ENCODE measurements around the gene OR2M4. TPM values are rescaled to one million over a fixed set of nuclear protein-coding genes. Genes with fewer than 3 reads are reported as not detected.

Gene OR2M4, protein sequence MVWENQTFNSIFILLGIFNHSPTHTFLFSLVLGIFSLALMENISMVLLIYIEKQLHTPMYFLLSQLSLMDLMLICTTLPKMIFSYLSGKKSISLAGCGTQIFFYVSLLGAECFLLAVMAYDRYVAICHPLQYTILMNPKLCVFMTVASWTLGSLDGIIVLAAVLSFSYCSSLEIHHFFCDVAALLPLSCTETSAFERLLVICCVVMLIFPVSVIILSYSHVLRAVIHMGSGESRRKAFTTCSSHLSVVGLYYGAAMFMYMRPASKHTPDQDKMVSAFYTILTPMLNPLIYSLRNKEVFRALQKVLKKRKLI
- total RNA-seq: 0.31 TPM

DNA sequence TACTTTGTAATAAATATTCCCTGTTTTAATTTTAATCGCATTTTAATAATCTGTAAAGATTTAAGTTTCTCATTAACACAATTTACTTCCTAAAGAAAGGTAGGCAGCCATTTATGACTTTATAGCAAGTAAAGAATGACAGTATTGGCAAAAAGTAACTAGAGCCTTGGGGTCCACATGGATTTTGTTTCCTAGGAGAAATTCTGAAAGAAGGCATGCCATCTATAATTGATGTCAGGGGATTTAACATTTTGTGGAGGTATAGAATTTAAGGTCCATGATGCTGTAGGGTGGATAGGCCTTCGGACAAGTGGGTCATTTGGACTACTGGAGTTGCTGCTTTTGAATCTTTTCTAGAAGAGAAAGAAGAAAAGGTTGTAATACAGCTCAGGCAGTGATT is at the start of gene OR2M4:
OR2M4 (plus strand) TSS at position 301 of the 400 bp plus-strand sequence. CDS start 7,512 bp downstream, outside the sequence.

DNA sequence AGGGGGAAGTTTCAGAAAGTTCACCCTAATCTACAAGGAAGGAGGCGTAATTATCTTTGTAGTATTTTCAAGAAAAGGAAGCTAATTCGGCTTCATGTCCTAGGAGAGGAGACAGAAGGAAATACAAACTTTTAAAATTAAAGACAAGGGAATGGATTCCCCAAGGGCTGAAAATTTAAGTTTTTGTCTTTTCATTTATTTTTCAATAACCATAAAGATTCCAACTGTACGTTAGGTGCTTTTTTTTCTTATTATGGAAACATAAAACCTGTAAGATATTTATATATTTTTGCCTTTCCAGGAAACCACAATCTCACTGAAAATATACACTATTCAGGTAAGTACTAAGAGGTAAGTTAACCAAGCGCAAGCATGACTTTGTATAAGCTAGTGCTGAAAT is 34.3 kb upstream of the OR2M4 start, which contains the start of gene OR2M3:
OR2M3 (plus strand) TSS at position 301 of the 400 bp plus-strand sequence. CDS start 5,803 bp downstream, outside the sequence.

DNA sequence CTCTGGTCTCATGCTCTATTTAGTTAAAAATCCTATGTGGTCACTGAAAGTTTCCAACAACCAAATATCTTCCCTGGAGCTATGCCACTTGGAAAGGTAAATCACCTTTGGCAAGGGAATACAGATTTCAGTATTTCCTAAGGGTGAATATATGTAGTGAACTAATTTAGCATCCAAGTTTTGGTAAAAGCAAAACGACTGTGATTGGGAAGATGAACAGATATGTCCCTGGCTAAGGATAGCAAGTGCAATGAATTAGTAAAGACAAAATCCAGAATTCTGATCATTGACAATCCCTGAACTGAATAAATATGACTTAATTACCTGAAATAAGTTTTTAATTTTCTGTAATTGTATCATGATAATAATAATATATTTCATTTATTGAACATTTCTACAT is 46.7 kb downstream of the OR2M4 start, which contains the start of gene OR2T33:
OR2T33 (minus strand) TSS at position 101 of the 400 bp plus-strand sequence. CDS start 4,162 bp downstream, outside the sequence.

Other genes with a start within 250 kb of the OR2M4 start
- gene OR2L5, start 217.8 kb upstream of the OR2M4 start, total RNA-seq: 3.1 TPM
- 1.6 TPM for gene OR2L2, start 201.3 kb upstream of the OR2M4 start, total RNA-seq
- gene OR2L3, start 184.6 kb upstream of the OR2M4 start, total RNA-seq: 2.8 TPM
- 1.9 TPM for gene OR2L13, start 136.2 kb upstream of the OR2M4 start, total RNA-seq
- gene OR2M5, start 86.3 kb upstream of the OR2M4 start, total RNA-seq: not detected
- not detected for gene OR2M2, start 56.6 kb upstream of the OR2M4 start, total RNA-seq
- 0.63 TPM for gene OR2M3, start 34.2 kb upstream of the OR2M4 start, total RNA-seq
- not detected for gene OR2T33, start 46.6 kb downstream of the OR2M4 start, total RNA-seq
- gene OR2T12, start 72.0 kb downstream of the OR2M4 start, total RNA-seq: not detected
- not detected for gene OR2M7, start 93.2 kb downstream of the OR2M4 start, total RNA-seq
- gene OR14C36, start 117.4 kb downstream of the OR2M4 start, total RNA-seq: not detected
- gene OR2T4, start 130.2 kb downstream of the OR2M4 start, total RNA-seq: not detected
- gene OR2T6, start 144.3 kb downstream of the OR2M4 start, total RNA-seq: not detected
- gene OR2T1, start 171.6 kb downstream of the OR2M4 start, total RNA-seq: not detected
- gene OR2T2, start 214.2 kb downstream of the OR2M4 start, total RNA-seq: not detected
- gene OR2T3, start 241.9 kb downstream of the OR2M4 start, total RNA-seq: not detected